ENCODE measurements around the gene SSUH2. TPM values are rescaled to one million over a fixed set of nuclear protein-coding genes. Genes with fewer than 3 reads are reported as not detected.

Gene SSUH2
- total RNA-seq: not detected in 2 replicates

DNA sequence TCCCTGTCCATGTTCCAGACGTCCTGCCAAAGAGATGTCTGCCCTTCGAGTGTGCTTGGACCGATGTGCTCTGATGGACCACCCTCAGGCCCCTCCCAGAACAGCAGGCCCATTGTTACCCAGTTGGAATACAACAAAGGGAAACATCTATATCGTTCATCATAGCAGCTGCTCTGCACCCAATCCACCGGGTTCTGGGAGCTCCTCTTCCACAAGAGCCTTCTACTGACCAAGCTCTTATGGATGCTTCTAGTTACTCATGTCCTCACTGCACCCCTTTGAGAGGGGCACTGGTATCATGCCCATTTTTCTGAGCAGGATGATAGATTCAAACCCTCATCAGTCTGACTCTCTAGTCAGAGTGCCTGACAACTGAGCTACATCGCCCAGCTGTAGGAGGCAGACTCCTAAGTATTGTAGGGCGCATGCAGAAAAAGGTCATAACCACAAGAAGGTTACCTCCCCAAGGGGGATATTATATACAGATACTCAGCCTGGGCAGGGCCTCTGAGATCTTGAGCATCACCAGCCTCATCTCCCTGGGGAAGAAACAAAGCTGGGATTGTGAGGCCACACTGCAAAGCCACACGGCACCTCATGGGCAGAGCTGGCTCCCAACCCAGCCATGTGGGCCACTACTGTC lies at the start of gene SSUH2:
TSS of gene SSUH2 (minus strand) at position 51 of the 643 bp plus-strand sequence. CDS start at position 11, 40 bp downstream.

Other genes with a start within 250 kb of the SSUH2 start
- 16.1 and 20.1 TPM in 2 replicates for gene LMCD1, start 143.0 kb downstream of the SSUH2 start, total RNA-seq
- not detected in 2 replicates for gene CAV3, start 89.0 kb upstream of the SSUH2 start, total RNA-seq
- under 0.01 and 0.30 TPM in 2 replicates for gene OXTR, start 124.8 kb upstream of the SSUH2 start, total RNA-seq